PC-3 (cell line): ENCODE results near the gene KLK1.

Experiments
- CTCF ChIP-seq: fragments of 300-600 bp; sonication (generic); conservative IDR thresholded peaks from 2 replicates; pipeline ENCODE4 v1.5.1; 2017; ENCODE audit warnings: antibody characterized with exemption, low read depth, mild to moderate bottlenecking, low read length
- EZH2 ChIP-seq: fragments of 300-600 bp; sonication (generic); IDR thresholded peaks from one replicate; pipeline ENCODE4 v1.6.1; 2017; ENCODE audit warnings: antibody characterized with exemption, mild to moderate bottlenecking, low read length; ENCODE audit not compliant: unreplicated experiment
- EZH2phosphoT487 ChIP-seq: fragments of 300-600 bp; sonication (generic); IDR thresholded peaks from 2 replicates; pipeline ENCODE4 v1.6.1; 2018; ENCODE audit warnings: mild to moderate bottlenecking, antibody characterized with exemption, low read length, borderline replicate concordance

GRCh38 chr19:50797781-50798658 lies 25.6 kb downstream of the KLK1 start:
- no peak for TF ChIP-seq CTCF
- TF ChIP-seq EZH2, result no peak
- no peak for TF ChIP-seq EZH2phosphoT487
